ENCODE results near the gene EXD1. TPM values are rescaled to one million over a fixed set of nuclear protein-coding genes. Genes with fewer than 3 reads are reported as not detected.
"Not testable (repeated sequence)": the region's sequence is repeated elsewhere in the genome, so short reads cannot be mapped to it uniquely, and the experiment has no call there.

The EXD1 gene
- total RNA-seq, 1 donor from 2014 or later = not detected

GRCh38 chr15:41258750-41259471 lies 28.4 kb upstream of the EXD1 start:
- DNase-seq (ENCODE audit: extremely low spot score in 2 of 2) = no peak
- TF ChIP-seq POLR2AphosphoS5 (IDR thresholded peaks at IDR 0.05; ENCODE audit: insufficient read depth in 1 of 2, low read depth in 1 of 2) = no peak
- TF ChIP-seq POLR2A (IDR thresholded peaks at IDR 0.05) = no peak
- no peak for TF ChIP-seq CTCF (IDR thresholded peaks at IDR 0.05)
- no peaks in the 10 kb centered on the region for H3K9me3 ChIP-seq
- no peaks in the 10 kb centered on the region for H3K27me3 ChIP-seq
- no peak overlapping the region for H3K27ac ChIP-seq
- no peak overlapping the region for H3K4me3 ChIP-seq
- peaks cover 2 to 24% of the 10 kb centered on the region in 2 donors for H3K36me3 ChIP-seq
- intact Hi-C loops (cut with DNase I) = no loop called here
- H3K4me1 ChIP-seq = no peaks in the 10 kb centered on the region

- intact Hi-C loops (cut with DNase I) = no loop called here
- no peaks in the 10 kb centered on the region for H3K27me3 ChIP-seq
- H3K27ac ChIP-seq = no peak overlapping the region
- H3K36me3 ChIP-seq = peaks cover 0 to 13% of the 10 kb centered on the region in 2 donors
- no peaks in the 10 kb centered on the region for H3K4me1 ChIP-seq
- no peak for DNase-seq (ENCODE audit: extremely low spot score in 2 of 2)
- H3K4me3 ChIP-seq = no peak overlapping the region
- no peaks in the 10 kb centered on the region for H3K9me3 ChIP-seq
- TF ChIP-seq POLR2AphosphoS5 (IDR thresholded peaks at IDR 0.05; ENCODE audit: insufficient read depth in 1 of 2, low read depth in 1 of 2) = no peak
- TF ChIP-seq POLR2A (IDR thresholded peaks at IDR 0.05) = no peak
- no peak for TF ChIP-seq CTCF (IDR thresholded peaks at IDR 0.05)
Measured at GRCh38 chr15:41256577-41257038, 26.1 kb upstream of the EXD1 start.

GRCh38 chr15:41256103-41256502 lies 25.5 kb upstream of the EXD1 start:
- DNase-seq (ENCODE audit: extremely low spot score in 2 of 2) = no peak
- Histone ChIP-seq H3K27ac (no peak overlapping the region), H3K4me3 (no peak overlapping the region), H3K4me1 (no peaks in the 10 kb centered on the region), H3K9me3 (no peaks in the 10 kb centered on the region), H3K27me3 (no peaks in the 10 kb centered on the region), H3K36me3 (peaks cover 0 to 12% of the 10 kb centered on the region in 2 donors)
- TF ChIP-seq POLR2AphosphoS5 (IDR thresholded peaks at IDR 0.05; ENCODE audit: insufficient read depth in 1 of 2, low read depth in 1 of 2) = no peak
- TF ChIP-seq POLR2A (IDR thresholded peaks at IDR 0.05) = no peak
- no peak for TF ChIP-seq CTCF (IDR thresholded peaks at IDR 0.05)
- intact Hi-C loops (cut with DNase I) = no loop called here

GRCh38 chr15:41254560-41254959 lies 24.0 kb upstream of the EXD1 start:
- Histone ChIP-seq H3K36me3 (peaks cover 0 to 7% of the 10 kb centered on the region in 2 donors), H3K27me3 (no peaks in the 10 kb centered on the region), H3K27ac (no peak overlapping the region), H3K4me3 (no peak overlapping the region), H3K9me3 (no peaks in the 10 kb centered on the region), H3K4me1 (no peaks in the 10 kb centered on the region)
- intact Hi-C loops (cut with DNase I) = no loop called here
- no peak for TF ChIP-seq POLR2A (IDR thresholded peaks at IDR 0.05)
- TF ChIP-seq CTCF (IDR thresholded peaks at IDR 0.05) = no peak
- TF ChIP-seq POLR2AphosphoS5 (IDR thresholded peaks at IDR 0.05; ENCODE audit: insufficient read depth in 1 of 2, low read depth in 1 of 2) = no peak
- DNase-seq (ENCODE audit: extremely low spot score in 2 of 2) = no peak

GRCh38 chr15:41251411-41251810 lies 20.9 kb upstream of the EXD1 start:
- Histone ChIP-seq H3K36me3 (peaks cover 0 to 5% of the 10 kb centered on the region in 2 donors), H3K4me1 (no peaks in the 10 kb centered on the region), H3K9me3 (no peaks in the 10 kb centered on the region), H3K27ac (no peak overlapping the region), H3K27me3 (no peaks in the 10 kb centered on the region), H3K4me3 (no peak overlapping the region)
- TF ChIP-seq POLR2A (IDR thresholded peaks at IDR 0.05) = no peak
- TF ChIP-seq CTCF (IDR thresholded peaks at IDR 0.05) = no peak
- TF ChIP-seq POLR2AphosphoS5 (IDR thresholded peaks at IDR 0.05; ENCODE audit: insufficient read depth in 1 of 2, low read depth in 1 of 2) = no peak
- intact Hi-C loops (cut with DNase I) = no loop called here
- DNase-seq (ENCODE audit: extremely low spot score in 2 of 2) = no peak

- intact Hi-C loops (cut with DNase I); H3K27ac ChIP-seq; H3K36me3 ChIP-seq; H3K4me3 ChIP-seq; H3K4me1 ChIP-seq; H3K27me3 ChIP-seq; H3K9me3 ChIP-seq; DNase-seq (ENCODE audit: extremely low spot score in 2 of 2): not testable (repeated sequence)
Measured at GRCh38 chr15:41250745-41251144, 20.2 kb upstream of the EXD1 start.

Data from vagina (tissue), 2 donors.